Ishikawa (cell line): Measurements from ENCODE around the gene DTYMK.

Experiments
- CEBPB ChIP-seq: IDR thresholded peaks from 2 replicates; pipeline ENCODE4 v1.6.1; 2012
- CREB1 ChIP-seq: IDR thresholded peaks from 2 replicates; pipeline ENCODE4 v1.6.1; 2012; ENCODE audit warnings: low read depth
- EGR1 ChIP-seq: IDR thresholded peaks from 2 replicates; pipeline ENCODE4 v1.6.1; 2012
- EP300 ChIP-seq: IDR thresholded peaks from 2 replicates; pipeline ENCODE4 v1.6.1; 2012; ENCODE audit warnings: borderline replicate concordance
- FOXM1 ChIP-seq: IDR thresholded peaks from 2 replicates; pipeline ENCODE4 v1.6.1; 2012; ENCODE audit warnings: low read depth, borderline replicate concordance
- NFIC ChIP-seq: IDR thresholded peaks from 2 replicates; pipeline ENCODE4 v1.6.1; 2012
- RAD21 ChIP-seq: IDR thresholded peaks from 2 replicates; pipeline ENCODE4 v1.6.1; 2012; ENCODE audit warnings: low read depth
- REST ChIP-seq: IDR thresholded peaks from 2 replicates; pipeline ENCODE4 v1.6.1; 2012; ENCODE audit warnings: low read depth, mild to moderate bottlenecking
- TAF1 ChIP-seq: IDR thresholded peaks from 2 replicates; pipeline ENCODE4 v1.6.1; 2012; ENCODE audit warnings: low read depth, mild to moderate bottlenecking
- TCF12 ChIP-seq: IDR thresholded peaks from 2 replicates; pipeline ENCODE4 v1.6.1; 2012; ENCODE audit warnings: low read depth
- TEAD4 ChIP-seq: IDR thresholded peaks from 2 replicates; pipeline ENCODE4 v1.6.1; 2012
- USF1 ChIP-seq: IDR thresholded peaks from 2 replicates; pipeline ENCODE4 v1.6.1; 2012
- YY1 ChIP-seq: IDR thresholded peaks from 2 replicates; pipeline ENCODE4 v1.6.1; 2012; ENCODE audit warnings: low read depth
- ZBTB7A ChIP-seq: IDR thresholded peaks from 2 replicates; pipeline ENCODE4 v1.6.1; 2012; ENCODE audit warnings: low read depth
- TF ChIP-seq, protein P1 (sequence below): IDR thresholded peaks from 2 replicates; pipeline ENCODE4 v1.6.1; 2012

The DTYMK gene

GRCh38 chr2:241728627-241729026, 42.0 kb upstream of the DTYMK start:
- TF ChIP-seq CEBPB: no peak
- no peak for TF ChIP-seq RAD21
- no peak for TF ChIP-seq EP300
- TF ChIP-seq USF1: no peak
- TF ChIP-seq EGR1: no peak
- TF ChIP-seq YY1: no peak

- TF ChIP-seq TAF1 (no peak), TCF12 (no peak), CREB1 (no peak), EGR1 (no peak), REST (no peak), YY1 (no peak), FOXM1 (no peak)
Measured at GRCh38 chr2:241728000-241728399, 41.4 kb upstream of the DTYMK start.

DNA sequence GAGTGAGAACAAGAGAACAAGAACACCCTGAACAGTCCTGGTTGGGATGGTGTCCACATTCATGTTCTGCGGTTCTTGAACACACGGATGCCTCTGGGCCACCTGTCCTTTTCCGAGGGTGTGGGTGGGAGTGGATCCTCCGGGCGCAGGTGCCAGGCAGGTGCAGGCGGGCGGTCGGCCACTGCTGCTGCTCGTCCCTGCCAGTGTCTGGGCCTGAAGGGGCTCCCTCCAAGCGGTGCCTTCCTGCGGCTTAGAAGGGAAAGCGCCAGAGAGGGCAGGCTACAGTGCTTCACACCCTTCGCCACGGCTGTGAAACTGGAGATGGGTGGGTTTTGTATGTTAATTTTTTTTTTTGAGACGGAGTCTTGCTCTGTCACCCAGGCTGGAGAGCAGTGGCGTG, 39.8 kb upstream of the DTYMK start:
- TF ChIP-seq, protein P1, sequence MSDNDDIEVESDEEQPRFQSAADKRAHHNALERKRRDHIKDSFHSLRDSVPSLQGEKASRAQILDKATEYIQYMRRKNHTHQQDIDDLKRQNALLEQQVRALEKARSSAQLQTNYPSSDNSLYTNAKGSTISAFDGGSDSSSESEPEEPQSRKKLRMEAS: no peak
- TF ChIP-seq EGR1 (no peak), RAD21 (no peak), TAF1 (no peak), CEBPB (no peak), TCF12 (no peak), CREB1 (no peak), REST (no peak), NFIC (no peak), EP300 (no peak), TEAD4 (no peak)

DNA sequence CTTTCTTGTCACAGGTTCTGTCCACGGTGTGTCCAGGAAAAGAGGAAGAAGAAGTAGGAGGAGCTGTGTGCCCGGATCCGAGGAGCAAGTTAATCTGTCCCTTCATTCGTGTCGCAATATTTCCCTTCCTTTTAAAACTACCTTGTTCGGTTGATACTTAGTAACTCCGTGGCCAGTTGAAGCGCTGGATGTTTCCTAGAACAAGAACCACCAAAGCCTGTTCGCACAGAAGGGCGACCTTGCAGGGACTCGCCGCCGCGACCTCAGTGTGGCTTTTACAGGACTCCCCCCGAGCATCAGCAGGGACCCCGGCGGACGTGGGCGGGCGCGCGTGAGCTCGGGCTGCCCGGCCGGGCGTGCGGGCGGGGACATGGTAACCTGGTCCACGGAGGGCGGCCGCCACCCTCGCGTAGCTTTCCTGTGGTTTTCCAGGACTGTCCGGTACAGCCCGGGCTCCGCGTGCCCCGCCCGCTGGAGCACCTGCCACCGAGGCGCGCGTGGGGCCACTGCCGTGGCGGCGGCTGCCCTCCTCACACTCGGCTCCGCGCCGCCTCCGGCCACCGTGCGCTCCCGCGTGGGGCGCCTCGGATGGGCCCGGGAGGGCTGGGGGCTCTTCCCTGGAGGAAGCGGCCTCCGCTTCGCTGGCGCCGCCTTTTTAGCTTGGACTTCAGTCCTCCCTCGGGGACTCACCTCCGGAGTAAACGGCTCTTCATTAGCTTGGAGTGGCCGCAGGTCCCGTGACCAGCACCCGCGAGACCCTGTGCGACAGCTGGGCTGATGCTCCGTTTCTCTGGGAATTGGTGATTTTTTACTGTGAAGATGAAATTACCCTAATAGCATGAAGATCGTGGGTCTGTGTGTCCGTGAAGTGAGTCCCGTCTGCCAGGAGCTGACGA, 38.6 kb upstream of the DTYMK start:
- TF ChIP-seq TEAD4 (no peak), CEBPB (no peak), ZBTB7A (no peak), USF1 (no peak), EGR1 (no peak), TCF12 (no peak), EP300 (no peak), CREB1 (no peak), YY1 (no peak), FOXM1 (no peak), RAD21 (no peak)
- TF ChIP-seq, protein P1: no peak

- no peak for TF ChIP-seq TEAD4
- TF ChIP-seq REST: no peak
- TF ChIP-seq RAD21: peak; percentile 33; the same call in 1 of the 2 replicates
- TF ChIP-seq TAF1: no peak
Measured at GRCh38 chr2:241724259-241724974, 37.8 kb upstream of the DTYMK start.
